Pancreas (tissue), 10 donors: ENCODE data around the gene LCE1D. TPM values are rescaled to one million over a fixed set of nuclear protein-coding genes. Genes with fewer than 3 reads are reported as not detected.

Experiments
- ATAC-seq, 4 donors: fragments of 200-7000 bp; cut with Tn5 transposase; one replicate each; pipeline versions ENCODE4 v1.8.0 to v1.9.1; 2020; ENCODE audit warnings: mild to moderate bottlenecking in 4 of 4, moderate library complexity in 4 of 4
- DNase-seq, 6 donors: peaks; one replicate each; pipeline ENCODE4 v3.0.0-alpha.2; 2020
- FAIRE-seq: peaks from 2 replicates; lab custom pipeline; 2012; peaks lifted over from hg19 to GRCh38; lab: Jason Lieb, UNC
- H3K27ac ChIP-seq, 4 donors: fragments of 200-600 bp; sonication (generic); 1 replicate in 3 of 4; 2 replicates in 1 of 4; pipeline versions ENCODE4 v1.5.0 to v1.8.0; 2020
- H3K27me3 ChIP-seq, 4 donors: fragments of 200-600 bp; one replicate each; pipeline ENCODE4 v1.8.0; 2021
- H3K36me3 ChIP-seq, 3 donors: fragments of 200-600 bp; sonication (generic) in 1 of 3; one replicate each; pipeline versions ENCODE4 v1.5.0 to v1.8.0; 2020 to 2021
- H3K4me1 ChIP-seq, 3 donors: fragments of 200-600 bp; one replicate each; pipeline ENCODE4 v1.8.0; 2021
- H3K4me3 ChIP-seq, 4 donors: fragments of 200-600 bp; sonication (generic) in 2 of 4; one replicate each; pipeline versions ENCODE4 v1.5.0 to v1.8.0; 2020 to 2021
- H3K9me3 ChIP-seq, 4 donors: fragments of 200-600 bp; one replicate each; pipeline ENCODE4 v1.8.0; 2021
- CTCF ChIP-seq, 4 donors: fragments of 200-600 bp; sonication (generic) in 3 of 4; IDR thresholded peaks; one replicate each; pipeline versions ENCODE4 v1.5.0 to v1.8.0; 2021; ENCODE audit warnings: antibody characterized with exemption in 4 of 4
- WGBS, 2 donors: extraction: QIAGEN DNeasy Blood & Tissue Kit; methylation state at CpG; one replicate each; pipeline ENCODE4 v1.1.7; 2013; 5-methylcytosine and 5-hydroxymethylcytosine counted together
- intact Hi-C, 3 donors: fragments of 100-400 bp; cut with DNase I; formaldehyde crosslinking; loops; one replicate each; pipeline versions ENCODE4 v1.11.1 to v1.14.2; 2022
- polyA plus RNA-seq, 2 donors: library from polyadenylated mRNA; stranded (reverse); fragments of 200-250 nt; gene quantifications; one replicate each; pipeline ENCODE4 v1.2.3, GENCODE V29; 2013
- total RNA-seq, 6 donors: library from RNA; stranded (reverse); fragmentation: NEBNext Ultra II Directional in 4 of 6; extraction: Animal tissue kit (Norgen Biotek cat#: 25700) in 4 of 6; gene quantifications; one replicate each; pipeline versions ENCODE4 v1.2.1 to v1.2.4, GENCODE V29; 2021 to 2023
- donor health status: healthy with polysubstance abuse.
- donor health status: DM: no; HTN: no; CAD: no; lungs with moderate emphysema.
- donor health status: DM: no; HTN: no; CAD: no.
- donor health status: control.
- donor health status: control.
- donor health status: Bipolar disorder and iron deficiency.
- donor health status: DM: yes; HTN: yes; CAD: no.
- donor health status: DM: no; HTN: no; CAD: no.
- donor health status: DM: no; HTN: no; CAD: no.
- donor health status: DM: yes; HTN: yes; CAD: no.

Gene LCE1D
- total and polyA plus RNA-seq, 8 donors, result not detected

- WGBS, 2 donors, result 45 to 48% methylated on average over 1 of the region's 1 CpG
These were observed 4.8 kb downstream of the LCE1D start for GRCh38 chr1:152801333-152801732.

GRCh38 chr1:152806576-152806975, 10.1 kb downstream of the LCE1D start, which contains the start of gene LCE1C:
Gene LCE1C (minus strand): TSS chr1:152806651. CDS start chr1:152805478, 1,173 bp downstream.
- Histone ChIP-seq H3K4me3 (no peak within 1 kb of the TSS), H3K36me3 (no peaks in the 10 kb centered on the region), H3K27me3 (no peaks in the 10 kb centered on the region), H3K4me1 (no peaks in the 10 kb centered on the region), H3K27ac (no peak within 1 kb of the TSS), H3K9me3 (no peaks in the 10 kb centered on the region)
- FAIRE-seq (no peak), ATAC-seq (no peak), DNase-seq (no peak)
- 49 to 51% methylated on average over 3 of the region's 3 CpGs for WGBS, 2 donors
- TF ChIP-seq CTCF (IDR thresholded peaks at IDR 0.05), result no peak
- intact Hi-C loops, result no loop called here

More at GRCh38 chr1:152801333-152801732, 4.8 kb downstream of the LCE1D start:
- no peak for ATAC-seq
- FAIRE-seq, result no peak
- Histone ChIP-seq H3K4me1 (no peaks in the 10 kb centered on the region), H3K27me3 (peaks cover 0 to 3% (median 0%) of the 10 kb centered on the region in 4 donors), H3K4me3 (no peak overlapping the region), H3K9me3 (no peaks in the 10 kb centered on the region), H3K27ac (no peak overlapping the region), H3K36me3 (no peaks in the 10 kb centered on the region)
- intact Hi-C loops, result no loop called here
- no peak for TF ChIP-seq CTCF (IDR thresholded peaks at IDR 0.05)
- no peak for DNase-seq

- 64 to 67% methylated on average over 2 of the region's 2 CpGs for WGBS, 2 donors
- no peak for FAIRE-seq
- H3K36me3 ChIP-seq, result no peaks in the 10 kb centered on the region
These were observed 14.5 kb downstream of the LCE1D start for GRCh38 chr1:152811050-152811449.

GRCh38 chr1:152811671-152812070, 15.2 kb downstream of the LCE1D start, which contains the start of gene LCE1B:
Gene LCE1B (plus strand): TSS chr1:152811971. CDS start chr1:152812447, 476 bp downstream.
- Histone ChIP-seq H3K9me3 (no peaks in the 10 kb centered on the region), H3K27me3 (no peaks in the 10 kb centered on the region), H3K27ac (no peak within 1 kb of the TSS), H3K4me3 (no peak within 1 kb of the TSS), H3K4me1 (no peaks in the 10 kb centered on the region), H3K36me3 (no peaks in the 10 kb centered on the region)
- no peak for ATAC-seq
- 64 to 77% methylated on average over 2 of the region's 2 CpGs for WGBS, 2 donors
- FAIRE-seq, result no peak
- intact Hi-C loops, result no loop called here
- DNase-seq, result no peak
- TF ChIP-seq CTCF (IDR thresholded peaks at IDR 0.05), result no peak

More at GRCh38 chr1:152811050-152811449, 14.5 kb downstream of the LCE1D start:
- Histone ChIP-seq H3K27me3 (no peaks in the 10 kb centered on the region), H3K4me3 (no peak overlapping the region), H3K9me3 (no peaks in the 10 kb centered on the region), H3K4me1 (no peaks in the 10 kb centered on the region), H3K27ac (no peak overlapping the region)
- ATAC-seq, result no peak
- DNase-seq, result no peak
- intact Hi-C loops, result no loop called here
- TF ChIP-seq CTCF (IDR thresholded peaks at IDR 0.05), result no peak

- no peak for TF ChIP-seq CTCF (IDR thresholded peaks at IDR 0.05)
- Histone ChIP-seq H3K27me3 (no peaks in the 10 kb centered on the region), H3K27ac (no peak overlapping the region), H3K4me3 (no peak overlapping the region), H3K4me1 (no peaks in the 10 kb centered on the region), H3K36me3 (no peaks in the 10 kb centered on the region), H3K9me3 (no peaks in the 10 kb centered on the region)
- ATAC-seq, result no peak
- no peak for DNase-seq
- intact Hi-C loops, result no loop called here
- WGBS, 2 donors, result 83 to 89% methylated on average over 6 of the region's 6 CpGs
- FAIRE-seq, result no peak
These were observed 20.8 kb downstream of the LCE1D start for GRCh38 chr1:152817309-152817708.
